Measurements from ENCODE around the gene MED27.

The MED27 gene

GRCh38 chr9:132023419-132024180 is 56.1 kb downstream of the MED27 start:
- DNase-seq, result peak; percentile 63
- H3K27me3 ChIP-seq, result no peaks in the 10 kb centered on the region
- peaks cover 61% of the 10 kb centered on the region for H3K4me1 ChIP-seq
- no peaks in the 10 kb centered on the region; the same call in 1 of the 2 replicates for H3K9me3 ChIP-seq
- no peak for TF ChIP-seq CTCF (IDR thresholded peaks at IDR 0.05; ENCODE audit: low read depth, low read length)
- H3K4me3 ChIP-seq (ENCODE audit: low read depth, low read length), result no peak overlapping the region
- H3K36me3 ChIP-seq, result no peaks in the 10 kb centered on the region

- H3K36me3 ChIP-seq, result no peaks in the 10 kb centered on the region
- no peaks in the 10 kb centered on the region for H3K27me3 ChIP-seq
- H3K4me1 ChIP-seq, result peaks cover 68% of the 10 kb centered on the region
- no peak overlapping the region for H3K4me3 ChIP-seq (ENCODE audit: low read depth, low read length)
- DNase-seq, result no peak
- H3K9me3 ChIP-seq, result no peaks in the 10 kb centered on the region; the same call in 1 of the 2 replicates
- TF ChIP-seq CTCF (IDR thresholded peaks at IDR 0.05; ENCODE audit: low read depth, low read length), result no peak
Measured at GRCh38 chr9:132020820-132021510, 58.7 kb downstream of the MED27 start.

GRCh38 chr9:132020272-132020671 is 59.4 kb downstream of the MED27 start:
- Histone ChIP-seq H3K27me3 (no peaks in the 10 kb centered on the region), H3K4me1 (peaks cover 66% of the 10 kb centered on the region), H3K36me3 (no peaks in the 10 kb centered on the region), H3K4me3 (ENCODE audit: low read depth, low read length) (no peak overlapping the region), H3K9me3 (no peaks in the 10 kb centered on the region; the same call in 1 of the 2 replicates)
- no peak for TF ChIP-seq CTCF (IDR thresholded peaks at IDR 0.05; ENCODE audit: low read depth, low read length)
- DNase-seq, result no peak

GRCh38 chr9:132019702-132020101 is 60.0 kb downstream of the MED27 start:
- H3K9me3 ChIP-seq, result no peaks in the 10 kb centered on the region
- H3K4me3 ChIP-seq (ENCODE audit: low read depth, low read length), result no peak overlapping the region
- no peaks in the 10 kb centered on the region for H3K36me3 ChIP-seq
- H3K27me3 ChIP-seq, result no peaks in the 10 kb centered on the region
- no peak for TF ChIP-seq CTCF (IDR thresholded peaks at IDR 0.05; ENCODE audit: low read depth, low read length)
- DNase-seq, result peak; percentile 30
- peaks cover 65% of the 10 kb centered on the region for H3K4me1 ChIP-seq

GRCh38 chr9:132018957-132019405 is 60.7 kb downstream of the MED27 start:
- Histone ChIP-seq H3K27me3 (no peaks in the 10 kb centered on the region), H3K36me3 (no peaks in the 10 kb centered on the region), H3K4me3 (ENCODE audit: low read depth, low read length) (no peak overlapping the region), H3K4me1 (peaks cover 57% of the 10 kb centered on the region), H3K9me3 (no peaks in the 10 kb centered on the region)
- DNase-seq, result peak; percentile 33
- 0 out of 2 replicates have a peak, but pooled peaks have one; percentile 5 for TF ChIP-seq CTCF (IDR thresholded peaks at IDR 0.05; ENCODE audit: low read depth, low read length)

- Histone ChIP-seq H3K36me3 (no peaks in the 10 kb centered on the region; the same call in 1 of the 2 replicates), H3K4me1 (peaks cover 36% of the 10 kb centered on the region), H3K9me3 (no peaks in the 10 kb centered on the region), H3K4me3 (ENCODE audit: low read depth, low read length) (no peak overlapping the region), H3K27me3 (no peaks in the 10 kb centered on the region)
- no peak for TF ChIP-seq CTCF (IDR thresholded peaks at IDR 0.05; ENCODE audit: low read depth, low read length)
- no peak for DNase-seq
Measured at GRCh38 chr9:132016456-132016855, 63.2 kb downstream of the MED27 start.

All from BE2C (cell line).